Measurements from ENCODE around the gene RNASE11. TPM values are rescaled to one million over a fixed set of nuclear protein-coding genes. Genes with fewer than 3 reads are reported as not detected.

RNASE11 gene
- total and polyA plus RNA-seq, 2 of the 4 experiments (the other 2 are of a cell fraction), result not detected

GRCh38 chr14:20591235-20591634 lies 3.4 kb upstream of the RNASE11 start, which contains the start of gene RNASE12:
RNASE12 (minus strand) TSS chr14:20591376; CDS start chr14:20590723, 653 bp downstream.
- WGBS, 2 experiments (ENCODE audit: extremely low coverage in 2 of 2, insufficient read length in 1 of 2), result 60% methylated on average over 1 of the region's 4 CpGs; no CpG with 5 or more reads in 1 of the 2 experiments
- Histone ChIP-seq H3K9me1 (ENCODE audit: insufficient read depth, low read length) (no peaks in the 10 kb centered on the region), H3K79me1 (ENCODE audit: low read depth in 1 of 2, low read length in 2 of 2) (no peaks in the 10 kb centered on the region), H3K4ac (ENCODE audit: low read depth, low read length) (no peak within 1 kb of the TSS), H2AK9ac (replicated peaks; ENCODE audit: low read depth, low read length, poor library complexity) (no peak within 1 kb of the TSS), H2AFZ (replicated peaks; ENCODE audit: low read length, poor library complexity) (no peak within 1 kb of the TSS), H3K27ac (ENCODE audit: insufficient read depth, low read length) (no peak within 1 kb of the TSS), H3K27me3 (ENCODE audit: control insufficient read depth, insufficient read depth, low read length) (peaks cover 3% of the 10 kb centered on the region), H2AK5ac (ENCODE audit: low read depth, low read length) (no peak within 1 kb of the TSS), H2BK20ac (ENCODE audit: low read depth, low read length) (no peak within 1 kb of the TSS), H4K8ac (ENCODE audit: low read depth in 2 of 2, low read length in 2 of 2) (no peak within 1 kb of the TSS), H3K4me2 (ENCODE audit: low read depth, low read length) (no peak within 1 kb of the TSS), H2BK5ac (ENCODE audit: low read depth, low read length, poor library complexity, severe bottlenecking) (no peak within 1 kb of the TSS), H3K23ac (ENCODE audit: low read depth, low read length) (no peak within 1 kb of the TSS), H3K14ac (replicated peaks; ENCODE audit: low read depth, low read length) (no peak within 1 kb of the TSS), H3K9ac (ENCODE audit: low read depth, low read length) (no peak within 1 kb of the TSS), H2BK120ac (ENCODE audit: low read depth, low read length) (no peak within 1 kb of the TSS), H3K36me3 (ENCODE audit: control insufficient read depth, insufficient read depth, low read length) (no peaks in the 10 kb centered on the region), H2BK15ac (ENCODE audit: low read depth, low read length) (no peak within 1 kb of the TSS), H3K4me3 (ENCODE audit: insufficient read depth, low read depth, low read length) (no peak within 1 kb of the TSS), H4K20me1 (ENCODE audit: insufficient read depth, low read length) (no peaks in the 10 kb centered on the region), H3K4me1 (ENCODE audit: control insufficient read depth, insufficient read depth, low read length) (no peaks in the 10 kb centered on the region), H3K56ac (ENCODE audit: extremely low read depth, insufficient read depth, low read length) (no peak within 1 kb of the TSS), H4K91ac (ENCODE audit: insufficient read depth, low read depth, low read length) (no peak within 1 kb of the TSS), H3K18ac (ENCODE audit: low read depth, low read length) (no peak within 1 kb of the TSS), H4K5ac (ENCODE audit: low read depth, low read length) (no peak within 1 kb of the TSS), H3K9me3 (ENCODE audit: control insufficient read depth, insufficient read depth, low read length) (no peaks in the 10 kb centered on the region)
- no peak for TF ChIP-seq ELK1 (IDR thresholded peaks at IDR 0.05; ENCODE audit: borderline replicate concordance, low read depth, low read length)
- no peak for TF ChIP-seq CTCF (conservative IDR thresholded peaks at IDR 0.05; ENCODE audit: low read depth, low read length)
- TF ChIP-seq NFE2L2 (IDR thresholded peaks at IDR 0.05; ENCODE audit: low read depth, low read length), result no peak
- TF ChIP-seq SMC3 (IDR thresholded peaks at IDR 0.05; ENCODE audit: low read depth, low read length), result no peak
- TF ChIP-seq MAZ (IDR thresholded peaks at IDR 0.05; ENCODE audit: borderline replicate concordance, low read depth, low read length), result no peak
- no peak for TF ChIP-seq POLR2A (IDR thresholded peaks at IDR 0.05; ENCODE audit: low read depth, low read length)
- TF ChIP-seq CEBPB (IDR thresholded peaks at IDR 0.05; ENCODE audit: low read depth, low read length), result no peak
- no peak for TF ChIP-seq RCOR1 (IDR thresholded peaks at IDR 0.05; ENCODE audit: insufficient replicate concordance, low read length)
- no TSS peak for BruUV-seq (replicated peaks)
- POLR2A ChIA-PET (ENCODE audit: unreplicated experiment), result no interaction called here
- intact Hi-C loops (cut with micrococcal nuclease), result no loop called here
- ATAC-seq (ENCODE audit: low read depth) (no peak), DNase-seq (no peak)
- CTCF ChIA-PET, result no interaction called here
- dilution Hi-C loops (cut with HindIII; ENCODE audit: low sequenced_read_pairs, unreplicated experiment), result no loop called here
- in situ Hi-C loops (cut with MboI; ENCODE audit: low sequenced_read_pairs), result no loop called here

Measured in IMR-90 (cell line).